Raji (cell line): Measurements from ENCODE around the gene AGBL4.

Source experiments
- POLR2A ChIP-seq: IDR thresholded peaks from 2 replicates; pipeline ENCODE4 v1.6.1; 2011; ENCODE audit warnings: low read depth, low read length, control low read depth; ENCODE audit not compliant: insufficient read depth

Gene AGBL4

DNA sequence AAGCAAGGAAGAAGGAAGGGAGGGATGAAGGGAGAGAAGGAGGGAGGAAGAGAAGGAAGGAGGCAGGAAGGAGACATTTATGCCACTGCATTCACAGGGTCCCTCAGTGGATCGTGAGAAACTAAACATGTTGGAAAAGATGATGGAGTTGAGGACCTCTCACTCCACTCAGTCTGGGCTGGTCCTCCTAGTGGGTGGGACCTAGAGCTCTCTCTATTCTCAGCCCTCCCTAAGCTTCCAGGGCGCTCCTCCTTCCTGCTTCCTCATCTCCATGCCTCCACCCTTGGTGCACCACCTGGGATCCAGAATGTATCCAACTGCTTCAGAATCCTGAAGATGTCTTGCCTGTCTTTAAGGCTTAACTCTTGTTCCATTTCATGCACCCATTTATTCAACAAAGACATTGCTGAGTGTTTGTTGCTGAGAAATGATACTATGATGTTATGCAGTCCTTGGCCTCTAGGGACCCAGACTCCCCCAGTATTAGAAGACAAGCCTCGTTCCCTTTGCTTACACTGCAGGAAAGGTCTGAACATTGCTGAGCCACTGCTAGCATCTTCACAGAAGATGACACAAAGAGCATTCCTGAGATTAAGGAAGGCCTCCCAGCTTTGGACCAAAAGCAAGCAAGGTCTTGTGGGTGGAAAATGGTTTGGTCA lies 1335.5 kb downstream of the AGBL4 start:
- TF ChIP-seq POLR2A = no peak

DNA sequence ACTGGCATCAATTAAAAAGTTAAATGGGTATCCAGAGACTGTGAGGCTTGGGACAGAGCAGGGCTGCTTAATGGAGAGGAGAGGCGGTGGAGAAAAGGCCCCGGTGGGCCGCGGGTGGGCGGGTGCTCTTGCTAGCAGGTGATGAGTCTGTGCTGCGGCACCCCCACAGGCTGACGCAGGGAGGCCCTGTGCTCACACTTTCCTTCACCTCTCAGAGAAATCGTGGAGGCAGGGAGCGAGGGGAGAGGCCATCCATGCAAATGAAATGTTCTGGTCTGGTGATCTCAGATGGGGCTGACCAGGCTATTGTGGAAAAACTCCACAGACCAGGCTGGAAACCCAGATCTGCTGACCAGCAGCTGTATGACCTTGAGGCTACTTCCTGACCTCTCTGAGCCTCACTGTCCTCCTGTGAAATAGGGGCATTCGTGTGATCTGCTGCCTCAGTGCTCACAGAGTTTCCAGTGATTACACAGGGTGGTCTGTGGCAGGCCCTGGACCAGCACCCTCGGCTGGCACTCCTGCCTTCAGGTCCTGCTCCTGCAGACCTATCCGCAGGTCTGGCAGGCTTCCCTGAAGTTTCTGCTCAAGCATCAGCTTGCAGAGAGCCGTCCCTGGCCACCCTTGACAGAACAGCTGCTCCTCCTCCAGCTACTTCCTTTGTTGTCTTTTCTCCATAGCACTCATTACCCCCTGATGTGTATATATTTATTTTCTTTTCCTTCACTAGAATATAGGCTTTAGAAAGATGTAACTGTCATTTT lies 1336.3 kb downstream of the AGBL4 start:
- TF ChIP-seq POLR2A = no peak

DNA sequence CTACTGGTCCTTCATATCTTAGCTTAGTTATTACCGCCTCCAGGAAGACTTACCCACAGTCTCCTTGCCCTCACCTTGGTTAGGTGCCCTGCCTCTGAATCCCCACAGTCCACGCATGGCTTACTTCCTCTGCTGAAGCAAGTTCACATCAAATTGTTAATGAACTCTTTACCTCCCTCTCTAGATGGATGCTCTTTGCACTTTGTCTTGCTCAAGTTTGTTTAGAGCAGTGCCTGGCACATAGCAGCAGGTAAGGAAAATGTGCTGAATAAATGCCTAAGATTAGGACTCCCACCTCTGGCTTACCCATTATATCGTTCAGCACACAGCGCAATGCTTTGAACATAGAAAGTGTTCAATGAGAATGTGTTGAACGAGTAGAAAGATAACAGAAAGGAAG lies 1337.6 kb downstream of the AGBL4 start:
- no peak for TF ChIP-seq POLR2A

DNA sequence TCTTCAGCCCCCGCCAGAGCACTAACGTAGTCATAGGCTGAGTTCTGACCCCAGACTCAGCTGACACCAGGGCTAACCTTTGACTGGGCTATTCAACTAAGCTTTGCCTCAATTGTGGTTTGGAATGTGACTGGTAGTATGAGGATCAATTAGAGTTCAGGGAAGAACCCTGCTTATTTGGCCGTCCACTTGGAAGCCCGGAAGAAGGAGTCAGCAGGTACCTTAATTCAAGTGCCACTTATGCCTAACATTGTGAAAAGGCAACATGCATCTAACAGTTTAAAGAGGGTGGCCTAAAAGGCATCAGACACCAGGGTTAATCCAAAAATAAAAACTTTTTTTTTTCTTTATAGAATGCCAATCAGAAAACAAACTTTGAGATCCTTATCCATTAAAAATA lies 1339.4 kb downstream of the AGBL4 start:
- no peak for TF ChIP-seq POLR2A

DNA sequence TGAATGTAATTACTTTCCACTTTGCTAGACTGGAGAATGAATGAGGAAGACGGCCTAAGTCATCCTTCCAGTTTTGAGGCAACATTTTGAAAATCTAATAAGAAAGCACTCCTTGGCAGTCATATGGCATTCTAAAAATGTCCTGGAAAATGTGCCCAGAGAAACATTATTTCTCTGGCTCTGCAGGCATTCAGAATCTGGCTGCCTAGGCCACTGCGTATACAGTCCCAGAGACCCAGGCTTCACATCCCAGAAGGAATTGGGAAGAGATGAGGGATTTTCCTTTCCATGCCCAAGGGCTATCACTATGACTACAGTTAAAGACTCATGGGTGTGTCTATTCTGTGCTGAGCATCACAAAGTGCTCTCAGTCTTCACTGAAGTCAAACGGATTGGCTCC lies 1339.9 kb downstream of the AGBL4 start:
- TF ChIP-seq POLR2A = no peak

- no peak for TF ChIP-seq POLR2A
These were observed 1342.1 kb downstream of the AGBL4 start for GRCh38 chr1:48681476-48682305.

DNA sequence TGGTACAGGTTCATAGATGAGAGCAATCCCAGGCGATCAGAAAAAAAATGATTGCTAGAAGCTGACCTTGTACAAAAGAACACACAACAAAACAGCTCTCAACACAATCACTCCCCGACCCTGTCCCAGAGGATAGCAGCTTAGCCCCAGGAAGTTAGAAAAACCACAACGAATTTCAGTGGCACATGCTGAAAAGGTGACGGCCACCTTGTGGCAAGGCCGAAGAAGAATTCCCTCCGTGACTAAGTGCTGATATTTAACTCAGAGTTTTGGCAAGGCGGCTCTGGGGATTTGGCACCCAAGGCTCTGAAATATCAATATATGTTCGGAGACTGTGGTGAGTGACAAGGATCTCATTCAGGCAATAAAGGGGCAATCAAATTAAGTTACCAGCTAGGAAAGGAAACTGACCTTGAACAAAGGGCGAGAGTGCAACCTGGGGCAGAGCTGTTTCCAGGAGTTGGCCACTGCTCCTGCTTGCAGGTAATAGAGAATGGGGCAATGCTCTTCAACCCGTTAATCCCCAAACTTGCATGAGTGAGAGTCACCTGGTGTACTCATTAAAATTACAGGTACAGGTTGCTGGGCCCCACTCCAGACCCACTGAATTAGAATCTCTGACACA lies 1343.2 kb downstream of the AGBL4 start:
- TF ChIP-seq POLR2A = no peak

- TF ChIP-seq POLR2A = no peak
These were observed 1343.9 kb downstream of the AGBL4 start for GRCh38 chr1:48679859-48680258.

- TF ChIP-seq POLR2A = no peak
These were observed 1344.8 kb downstream of the AGBL4 start for GRCh38 chr1:48678710-48679505.

DNA sequence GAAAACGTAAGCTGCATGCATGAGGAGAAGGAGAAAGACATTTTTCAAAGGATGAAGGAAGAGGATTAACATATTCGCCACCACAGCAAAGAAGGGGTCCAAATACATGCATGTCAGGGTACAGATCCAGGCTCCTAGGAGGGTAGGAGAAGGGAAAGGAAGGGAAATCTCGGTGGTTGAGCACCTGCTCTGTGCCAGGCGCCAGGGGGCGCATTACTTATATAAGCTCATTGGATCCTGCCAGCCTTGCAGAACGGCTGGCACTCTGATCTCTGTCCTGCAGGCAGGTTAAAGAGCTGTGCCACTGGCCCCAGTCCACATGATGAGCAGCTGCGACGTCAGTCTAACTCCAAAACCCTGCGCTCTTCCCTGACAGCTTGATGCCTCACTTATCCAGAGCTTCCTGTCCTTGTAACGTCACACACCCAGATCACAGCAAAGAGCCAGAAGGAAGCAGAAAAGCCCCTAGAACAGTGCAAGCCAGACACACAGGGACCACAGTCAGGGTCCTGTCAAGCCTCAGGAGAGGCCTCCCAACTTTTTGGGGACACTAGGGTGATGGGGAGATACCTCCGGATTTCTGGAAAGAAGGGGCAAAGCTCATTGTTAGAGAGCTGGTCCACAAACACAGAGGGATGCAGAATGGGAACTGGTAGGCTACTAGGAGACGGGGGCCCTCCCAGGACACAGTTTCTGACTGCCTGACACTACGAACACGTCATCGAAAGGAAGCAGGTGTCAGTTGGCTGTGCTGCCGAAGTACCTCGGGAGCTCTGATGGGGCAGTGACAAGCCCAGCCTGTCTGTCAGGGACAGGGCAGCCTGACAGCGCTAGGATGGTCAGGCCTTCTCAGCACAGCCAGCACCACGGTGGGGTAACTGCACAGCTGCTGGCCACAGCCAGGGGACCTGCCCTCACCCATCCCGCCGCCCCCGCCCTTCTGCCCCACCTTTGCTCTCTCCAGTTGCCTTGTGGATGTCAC lies 1346.2 kb downstream of the AGBL4 start:
- no peak for TF ChIP-seq POLR2A

DNA sequence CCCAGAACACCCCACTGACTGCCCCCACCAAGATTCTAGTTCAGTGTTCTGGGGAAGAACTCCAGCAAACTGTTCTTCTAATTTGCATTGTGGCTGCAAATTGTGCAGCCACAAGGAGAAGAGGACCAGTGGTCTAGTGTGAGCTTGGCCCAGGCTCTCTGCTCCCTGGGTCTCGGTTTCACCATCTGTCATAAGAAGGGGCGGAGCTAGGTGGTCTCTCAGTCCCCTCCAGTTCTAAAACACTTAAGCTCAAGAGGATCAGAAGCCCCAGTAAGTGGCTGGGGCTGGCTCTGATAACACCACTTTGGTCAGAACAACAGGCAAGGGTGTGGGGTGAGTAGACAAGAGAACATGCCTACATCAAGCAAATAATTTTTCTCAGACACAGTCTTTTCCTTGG lies 1346.9 kb downstream of the AGBL4 start:
- no peak for TF ChIP-seq POLR2A

GRCh38 chr1:48676376-48676775 lies 1347.4 kb downstream of the AGBL4 start:
- no peak for TF ChIP-seq POLR2A

GRCh38 chr1:48675251-48675650 lies 1348.5 kb downstream of the AGBL4 start:
- no peak for TF ChIP-seq POLR2A
